ACHN (cell line): ENCODE measurements around the gene EFCAB9.
"Not testable (repeated sequence)": the region's sequence is repeated elsewhere in the genome, so short reads cannot be mapped to it uniquely, and the experiment has no call there.

Source experiments
- DNase-seq: peaks from one replicate; pipeline ENCODE4 v3.0.0-alpha.2; 2015
- in situ Hi-C: cut with HindIII; loops from 2 replicates; pipeline ENCODE4 v1.10.0; 2017; ENCODE audit warnings: low sequenced_read_pairs, low pct_ligation_motif_present, low pct_unique_long_range_greater_than_20kb

EFCAB9 gene

GRCh38 chr5:172193872-172194271 is at the start of gene EFCAB9:
EFCAB9 (plus strand) TSS chr5:172194172; CDS start chr5:172194173, 1 bp downstream.
- no peak for DNase-seq
- in situ Hi-C loops = no loop called here

GRCh38 chr5:172144291-172144815 is 49.6 kb upstream of the EFCAB9 start:
- in situ Hi-C loops = no loop called here
- DNase-seq = no peak

GRCh38 chr5:172144931-172145869 is 48.8 kb upstream of the EFCAB9 start:
- no peak for DNase-seq
- in situ Hi-C loops = no loop called here

- in situ Hi-C loops = no loop called here
- DNase-seq = peak; percentile 19
Observed at GRCh38 chr5:172145870-172146747, 47.9 kb upstream of the EFCAB9 start.

- in situ Hi-C loops = no loop called here
Observed at GRCh38 chr5:172146748-172147092, 47.3 kb upstream of the EFCAB9 start.

GRCh38 chr5:172147857-172148256 is 46.1 kb upstream of the EFCAB9 start:
- in situ Hi-C loops = no loop called here
- no peak for DNase-seq

More at GRCh38 chr5:172146748-172147092, 47.3 kb upstream of the EFCAB9 start:
- DNase-seq = no peak

GRCh38 chr5:172148381-172148780 is 45.6 kb upstream of the EFCAB9 start:
- in situ Hi-C loops = no loop called here
- no peak for DNase-seq

GRCh38 chr5:172149073-172149472 is 44.9 kb upstream of the EFCAB9 start:
- in situ Hi-C loops = no loop called here
- DNase-seq = no peak

- in situ Hi-C loops, DNase-seq: not testable (repeated sequence)
Observed at GRCh38 chr5:172149481-172149880, 44.5 kb upstream of the EFCAB9 start.

- in situ Hi-C loops = no loop called here
Observed at GRCh38 chr5:172150514-172151425, 43.2 kb upstream of the EFCAB9 start.

GRCh38 chr5:172151661-172152210 is 42.2 kb upstream of the EFCAB9 start:
- in situ Hi-C loops = no loop called here
- DNase-seq = no peak

More at GRCh38 chr5:172150514-172151425, 43.2 kb upstream of the EFCAB9 start:
- no peak for DNase-seq

GRCh38 chr5:172153695-172154094 is 40.3 kb upstream of the EFCAB9 start:
- in situ Hi-C loops = no loop called here
- DNase-seq = no peak

- DNase-seq, in situ Hi-C loops: not testable (repeated sequence)
Observed at GRCh38 chr5:172155101-172155500, 38.9 kb upstream of the EFCAB9 start.

- in situ Hi-C loops = no loop called here
- DNase-seq = no peak
Observed at GRCh38 chr5:172156541-172156994, 37.4 kb upstream of the EFCAB9 start.

GRCh38 chr5:172159016-172159415 is 35.0 kb upstream of the EFCAB9 start:
- in situ Hi-C loops = no loop called here
- no peak for DNase-seq

GRCh38 chr5:172160506-172160905 is 33.5 kb upstream of the EFCAB9 start:
- in situ Hi-C loops = no loop called here
- DNase-seq = no peak

GRCh38 chr5:172162323-172162986 is 31.5 kb upstream of the EFCAB9 start:
- DNase-seq = no peak
- in situ Hi-C loops = no loop called here
